HepG2 (cell line): ENCODE data around the gene SIN3A. TPM values are rescaled to one million over a fixed set of nuclear protein-coding genes. Genes with fewer than 3 reads are reported as not detected.
A peak's percentile ranks its signal among the peaks of the same experiment; 100 is the strongest.

Experiments
- HCFC1 ChIP-seq: fragments of 150-350 bp; IDR thresholded peaks from 2 replicates; pipeline ENCODE4 v1.6.1; 2014; ENCODE audit warnings: low read depth, low read length
- IRF2 ChIP-seq: IDR thresholded peaks from 2 replicates; pipeline ENCODE4 v1.6.1; 2018; ENCODE audit warnings: missing genetic modification reagents, missing compliant biosample characterization
- MAZ ChIP-seq, 2 experiments: sonication (generic) in 1 of 2; formaldehyde crosslinking in 1 of 2; IDR thresholded peaks; 2 replicates each; pipeline versions ENCODE4 v1.5.0 to v1.6.1; 2012 to 2020; ENCODE audit warnings: low read depth in 2 of 2, mild to moderate bottlenecking in 2 of 2, borderline replicate concordance in 1 of 2, improper control_type of control experiment in 1 of 2, low read length in 1 of 2, missing genetic modification reagents in 1 of 2, moderate library complexity in 1 of 2
- PHF20 ChIP-seq: sonication (generic); formaldehyde crosslinking; IDR thresholded peaks from 2 replicates; pipeline ENCODE4 v1.5.0; 2020; ENCODE audit warnings: mild to moderate bottlenecking, missing genetic modification reagents
- SAFB2 ChIP-seq: sonication (generic); formaldehyde crosslinking; IDR thresholded peaks from 2 replicates; pipeline ENCODE4 v1.5.1; 2020; ENCODE audit warnings: missing genetic modification reagents, low read depth, mild to moderate bottlenecking, borderline replicate concordance
- SOX6 ChIP-seq, 2 experiments: fragments of 450-650 bp in 1 of 2; sonication (generic) in 1 of 2; formaldehyde crosslinking in 1 of 2; IDR thresholded peaks; 2 replicates each; pipeline versions ENCODE4 v1.4.0 to v1.6.1; 2017 to 2020; ENCODE audit warnings: antibody characterized with exemption in 1 of 2, mild to moderate bottlenecking in 1 of 2, missing genetic modification reagents in 1 of 2
- SSRP1 ChIP-seq: IDR thresholded peaks from 2 replicates; pipeline ENCODE4 v1.6.1; 2016; ENCODE audit warnings: control low read depth
- ZNF337 ChIP-seq: sonication (generic); formaldehyde crosslinking; IDR thresholded peaks from 2 replicates; pipeline ENCODE4 v1.5.1; 2020; ENCODE audit warnings: missing genetic modification reagents, low read depth, mild to moderate bottlenecking, borderline replicate concordance
- ZNF772 ChIP-seq: sonication (generic); formaldehyde crosslinking; IDR thresholded peaks from 2 replicates; pipeline ENCODE4 v1.5.0; 2020; ENCODE audit warnings: mild to moderate bottlenecking, missing genetic modification reagents
- ZSCAN25 ChIP-seq: sonication (generic); formaldehyde crosslinking; IDR thresholded peaks from 2 replicates; pipeline ENCODE4 v1.8.0; 2022; ENCODE audit warnings: mild to moderate bottlenecking, missing genetic modification reagents
- polyA plus RNA-seq, 8 experiments: library from polyadenylated mRNA; depleted of rRNA in 3 of 8; stranded (reverse) in 7 of 8; unstranded in 1 of 8; fragments of >200 nt; fragmentation: Illumina TruSeq in 4 of 8; extraction: Trizol in 4 of 8; gene quantifications; 2 replicates each; pipeline versions ENCODE4 v1.2.1 to v1.2.3, GENCODE V29; 2011 to 2016; ENCODE audit warnings: low read depth in 4 of 8, missing spikeins in 1 of 8, mixed read lengths in 1 of 8; ENCODE audit not compliant: insufficient read depth in 1 of 8
- total RNA-seq, 5 experiments: library from RNA; depleted of rRNA; stranded (reverse); fragments of >200 nt; fragmentation: Illumina TruSeq; extraction: Trizol; gene quantifications; 2 replicates each; pipeline ENCODE4 v1.2.3, GENCODE V29; 2016; ENCODE audit warnings: low read depth in 1 of 5
- TF ChIP-seq, protein P1 (sequence below): sonication (generic); formaldehyde crosslinking; conservative IDR thresholded peaks from 2 replicates; pipeline ENCODE4 v1.8.0; 2022; ENCODE audit warnings: low read depth, missing genetic modification reagents
- TF ChIP-seq, protein P2 (sequence below): sonication (generic); formaldehyde crosslinking; IDR thresholded peaks from 2 replicates; pipeline ENCODE4 v1.4.0; 2020; ENCODE audit warnings: mild to moderate bottlenecking, missing genetic modification reagents
- TF ChIP-seq, protein P3 (sequence below): sonication (generic); formaldehyde crosslinking; IDR thresholded peaks from 2 replicates; pipeline ENCODE4 v1.8.1; 2023; ENCODE audit warnings: mild to moderate bottlenecking, missing genetic modification reagents

The SIN3A gene
- total and polyA plus RNA-seq, 2 of the 13 experiments (the other 11 are each of a cell fraction or from before 2014, with no cell fraction given): 16.1 to 28.1 TPM

DNA sequence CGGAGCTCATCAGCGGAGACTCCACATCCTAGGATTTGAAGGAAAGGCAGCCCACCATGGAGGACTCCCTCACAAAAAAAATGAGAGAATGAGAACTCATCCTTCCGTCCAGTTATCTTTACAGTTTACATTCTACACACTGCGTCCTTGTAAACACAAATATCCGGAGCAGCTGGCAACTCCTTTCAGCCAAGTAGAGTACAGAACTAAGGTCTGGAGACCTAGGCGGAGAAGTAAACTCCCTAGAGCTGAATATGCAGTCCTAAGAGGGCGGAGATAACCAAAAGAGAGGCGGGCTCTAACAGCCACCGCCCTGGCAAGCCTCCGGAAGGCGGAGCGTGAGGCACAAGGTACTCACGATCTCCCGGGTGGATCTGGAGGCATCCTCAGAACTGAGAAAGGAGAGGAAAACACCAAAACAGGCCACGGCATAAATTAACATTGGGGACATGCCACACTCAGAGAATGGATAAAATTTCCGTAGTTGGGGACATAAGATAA, 924 bp upstream of the SIN3A start (continued):
- TF ChIP-seq, protein P1, sequence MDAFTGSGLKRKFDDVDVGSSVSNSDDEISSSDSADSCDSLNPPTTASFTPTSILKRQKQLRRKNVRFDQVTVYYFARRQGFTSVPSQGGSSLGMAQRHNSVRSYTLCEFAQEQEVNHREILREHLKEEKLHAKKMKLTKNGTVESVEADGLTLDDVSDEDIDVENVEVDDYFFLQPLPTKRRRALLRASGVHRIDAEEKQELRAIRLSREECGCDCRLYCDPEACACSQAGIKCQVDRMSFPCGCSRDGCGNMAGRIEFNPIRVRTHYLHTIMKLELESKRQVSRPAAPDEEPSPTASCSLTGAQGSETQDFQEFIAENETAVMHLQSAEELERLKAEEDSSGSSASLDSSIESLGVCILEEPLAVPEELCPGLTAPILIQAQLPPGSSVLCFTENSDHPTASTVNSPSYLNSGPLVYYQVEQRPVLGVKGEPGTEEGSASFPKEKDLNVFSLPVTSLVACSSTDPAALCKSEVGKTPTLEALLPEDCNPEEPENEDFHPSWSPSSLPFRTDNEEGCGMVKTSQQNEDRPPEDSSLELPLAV (CRISPR knock-in tag): no peak
- TF ChIP-seq ZSCAN25 (CRISPR knock-in tag) (peak; percentile 61), ZNF337 (no peak), SAFB2 (CRISPR knock-in tag) (peak; percentile 24; the same call in 1 of the 2 replicates), IRF2 (CRISPR knock-in tag) (peak; percentile 5; the same call in 1 of the 2 replicates), PHF20 (CRISPR knock-in tag) (0 out of 2 replicates have a peak, but pooled peaks have one; percentile 50), ZNF772 (CRISPR knock-in tag) (peak; percentile 55; the same call in 1 of the 2 replicates), MAZ (IDR thresholded peaks at IDR 0.05; ENCODE audit: borderline replicate concordance, low read depth, low read length) (no peak), MAZ (CRISPR knock-in tag; IDR thresholded peaks at IDR 0.05; ENCODE audit: low read depth) (peak; percentile 50; the same call in 1 of the 2 replicates), HCFC1 (no peak), SOX6 (IDR thresholded peaks at IDR 0.05) (no peak), SOX6 (CRISPR knock-in tag; IDR thresholded peaks at IDR 0.05) (0 out of 2 replicates have a peak, but pooled peaks have one; percentile 10), SSRP1 (CRISPR knock-in tag) (peak; percentile 92; the same call in 1 of the 2 replicates)
- TF ChIP-seq, protein P2, sequence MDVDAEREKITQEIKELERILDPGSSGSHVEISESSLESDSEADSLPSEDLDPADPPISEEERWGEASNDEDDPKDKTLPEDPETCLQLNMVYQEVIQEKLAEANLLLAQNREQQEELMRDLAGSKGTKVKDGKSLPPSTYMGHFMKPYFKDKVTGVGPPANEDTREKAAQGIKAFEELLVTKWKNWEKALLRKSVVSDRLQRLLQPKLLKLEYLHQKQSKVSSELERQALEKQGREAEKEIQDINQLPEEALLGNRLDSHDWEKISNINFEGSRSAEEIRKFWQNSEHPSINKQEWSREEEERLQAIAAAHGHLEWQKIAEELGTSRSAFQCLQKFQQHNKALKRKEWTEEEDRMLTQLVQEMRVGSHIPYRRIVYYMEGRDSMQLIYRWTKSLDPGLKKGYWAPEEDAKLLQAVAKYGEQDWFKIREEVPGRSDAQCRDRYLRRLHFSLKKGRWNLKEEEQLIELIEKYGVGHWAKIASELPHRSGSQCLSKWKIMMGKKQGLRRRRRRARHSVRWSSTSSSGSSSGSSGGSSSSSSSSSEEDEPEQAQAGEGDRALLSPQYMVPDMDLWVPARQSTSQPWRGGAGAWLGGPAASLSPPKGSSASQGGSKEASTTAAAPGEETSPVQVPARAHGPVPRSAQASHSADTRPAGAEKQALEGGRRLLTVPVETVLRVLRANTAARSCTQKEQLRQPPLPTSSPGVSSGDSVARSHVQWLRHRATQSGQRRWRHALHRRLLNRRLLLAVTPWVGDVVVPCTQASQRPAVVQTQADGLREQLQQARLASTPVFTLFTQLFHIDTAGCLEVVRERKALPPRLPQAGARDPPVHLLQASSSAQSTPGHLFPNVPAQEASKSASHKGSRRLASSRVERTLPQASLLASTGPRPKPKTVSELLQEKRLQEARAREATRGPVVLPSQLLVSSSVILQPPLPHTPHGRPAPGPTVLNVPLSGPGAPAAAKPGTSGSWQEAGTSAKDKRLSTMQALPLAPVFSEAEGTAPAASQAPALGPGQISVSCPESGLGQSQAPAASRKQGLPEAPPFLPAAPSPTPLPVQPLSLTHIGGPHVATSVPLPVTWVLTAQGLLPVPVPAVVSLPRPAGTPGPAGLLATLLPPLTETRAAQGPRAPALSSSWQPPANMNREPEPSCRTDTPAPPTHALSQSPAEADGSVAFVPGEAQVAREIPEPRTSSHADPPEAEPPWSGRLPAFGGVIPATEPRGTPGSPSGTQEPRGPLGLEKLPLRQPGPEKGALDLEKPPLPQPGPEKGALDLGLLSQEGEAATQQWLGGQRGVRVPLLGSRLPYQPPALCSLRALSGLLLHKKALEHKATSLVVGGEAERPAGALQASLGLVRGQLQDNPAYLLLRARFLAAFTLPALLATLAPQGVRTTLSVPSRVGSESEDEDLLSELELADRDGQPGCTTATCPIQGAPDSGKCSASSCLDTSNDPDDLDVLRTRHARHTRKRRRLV (CRISPR knock-in tag): peak; percentile 94
- TF ChIP-seq, protein P3, sequence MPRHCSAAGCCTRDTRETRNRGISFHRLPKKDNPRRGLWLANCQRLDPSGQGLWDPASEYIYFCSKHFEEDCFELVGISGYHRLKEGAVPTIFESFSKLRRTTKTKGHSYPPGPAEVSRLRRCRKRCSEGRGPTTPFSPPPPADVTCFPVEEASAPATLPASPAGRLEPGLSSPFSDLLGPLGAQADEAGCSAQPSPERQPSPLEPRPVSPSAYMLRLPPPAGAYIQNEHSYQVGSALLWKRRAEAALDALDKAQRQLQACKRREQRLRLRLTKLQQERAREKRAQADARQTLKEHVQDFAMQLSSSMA: no peak
